SHP77 (cell line): ENCODE data around the gene TMEM222.
A peak's percentile ranks its signal among the peaks of the same experiment; 100 is the strongest.

Experiments used
- DNase-seq, 2 experiments: peaks; one replicate each; lab custom pipeline; 2025; lab: John Stamatoyannopoulos, UW

TMEM222 gene

GRCh38 chr1:27359822-27360158, 37.8 kb downstream of the TMEM222 start:
- no peak for DNase-seq

- no peak for DNase-seq
Observed at GRCh38 chr1:27360159-27361043, 38.4 kb downstream of the TMEM222 start.

- no peak for DNase-seq
Observed at GRCh38 chr1:27361044-27361402, 39.1 kb downstream of the TMEM222 start.

- DNase-seq, result no peak
Observed at GRCh38 chr1:27361553-27361952, 39.6 kb downstream of the TMEM222 start.

- DNase-seq, result no peak
Observed at GRCh38 chr1:27363766-27364695, 42.1 kb downstream of the TMEM222 start.

GRCh38 chr1:27364696-27365371, 42.9 kb downstream of the TMEM222 start:
- DNase-seq, result no peak

- peak; percentile 72 to 74 for DNase-seq
Observed at GRCh38 chr1:27365372-27366112, 43.6 kb downstream of the TMEM222 start.

- DNase-seq, result peak; percentile 64 to 65
Observed at GRCh38 chr1:27366113-27366410, 44.1 kb downstream of the TMEM222 start.

GRCh38 chr1:27366411-27367159, 44.6 kb downstream of the TMEM222 start, which contains the start of gene MAP3K6:
TSS of gene MAP3K6 (minus strand) at chr1:27366961. CDS start at chr1:27366597, 364 bp downstream.
- DNase-seq, result peak; percentile 41 to 65

- no peak for DNase-seq
Observed at GRCh38 chr1:27367160-27367650, 45.2 kb downstream of the TMEM222 start.

GRCh38 chr1:27368869-27369582, 47.1 kb downstream of the TMEM222 start:
- no peak for DNase-seq

GRCh38 chr1:27372022-27372807, 50.3 kb downstream of the TMEM222 start:
- DNase-seq, result no peak

GRCh38 chr1:27372808-27373690, 51.1 kb downstream of the TMEM222 start:
- DNase-seq, result no peak

GRCh38 chr1:27374362-27375086, 52.6 kb downstream of the TMEM222 start, which contains the start of gene FCN3:
TSS of gene FCN3 (minus strand) at chr1:27374824. CDS start at chr1:27374818, 6 bp downstream.
- DNase-seq, result no peak

- no peak for DNase-seq
Observed at GRCh38 chr1:27377760-27378495, 56.0 kb downstream of the TMEM222 start.

- no peak for DNase-seq
Observed at GRCh38 chr1:27379564-27380122, 57.7 kb downstream of the TMEM222 start.
